Lung (tissue), 12 donors: ENCODE results near the gene OSTF1. TPM values are rescaled to one million over a fixed set of nuclear protein-coding genes. Genes with fewer than 3 reads are reported as not detected.

Source experiments
- ATAC-seq: fragments of 200-7000 bp; cut with Tn5 transposase; one replicate; pipeline ENCODE4 v1.9.1; 2020; ENCODE audit warnings: moderate number of reproducible peaks; ENCODE audit not compliant: insufficient read depth, low FRiP score
- DNase-seq, 3 donors: peaks; one replicate each; pipeline ENCODE4 v3.0.0-alpha.2; 2013 to 2017
- H3K27ac ChIP-seq, 2 donors: one replicate each; pipeline ENCODE4 v1.5.1; 2013; ENCODE audit warnings: mild to moderate bottlenecking in 2 of 2, moderate library complexity in 2 of 2, control low read depth in 1 of 2, inconsistent platforms in 1 of 2, low read depth in 1 of 2, low read length in 1 of 2
- H3K27me3 ChIP-seq, 3 donors: one replicate each; pipeline ENCODE4 v1.5.1; 2013; ENCODE audit warnings: low read length in 2 of 3; ENCODE audit not compliant: control insufficient read depth in 3 of 3, insufficient read depth in 3 of 3
- H3K36me3 ChIP-seq, 4 donors: one replicate each; pipeline ENCODE4 v1.5.1; 2013; ENCODE audit warnings: low read length in 4 of 4, mild to moderate bottlenecking in 1 of 4, moderate library complexity in 1 of 4; ENCODE audit not compliant: control insufficient read depth in 4 of 4, insufficient read depth in 4 of 4
- H3K4me1 ChIP-seq, 5 donors: one replicate each; pipeline ENCODE4 v1.5.1; 2013; ENCODE audit warnings: low read length in 5 of 5, mild to moderate bottlenecking in 2 of 5, moderate library complexity in 1 of 5; ENCODE audit not compliant: control insufficient read depth in 5 of 5, insufficient read depth in 5 of 5
- H3K4me3 ChIP-seq: one replicate; pipeline ENCODE4 v1.5.1; 2013; ENCODE audit warnings: mild to moderate bottlenecking, control low read depth, moderate library complexity
- H3K9ac ChIP-seq, 2 donors: one replicate each; pipeline ENCODE4 v1.5.1; 2013; ENCODE audit warnings: low read length in 2 of 2, control low read depth in 1 of 2; ENCODE audit not compliant: insufficient read depth in 1 of 2
- H3K9me3 ChIP-seq, 4 donors: one replicate each; pipeline ENCODE4 v1.5.1; 2013; ENCODE audit warnings: low read length in 3 of 4, mild to moderate bottlenecking in 1 of 4, moderate library complexity in 1 of 4; ENCODE audit not compliant: control insufficient read depth in 4 of 4, insufficient read depth in 3 of 4
- whole genome bisulfite sequencing, 2 donors: extraction: QIAGEN DNeasy Blood & Tissue Kit; methylation state at CpG; one replicate each; pipeline ENCODE4 v1.1.7; 2013; 5-methylcytosine and 5-hydroxymethylcytosine counted together
- polyA plus RNA-seq, 2 donors: library from polyadenylated mRNA; stranded (reverse); fragments of 200-250 nt; gene quantifications; one replicate each; pipeline ENCODE4 v1.2.1, GENCODE V29; 2013
- total RNA-seq, 2 donors: library from RNA; depleted of rRNA in 1 of 2; stranded (reverse); fragments of >200 nt in 1 of 2; gene quantifications; one replicate each; pipeline ENCODE4 v1.2.1, GENCODE V29; 2014 to 2021
- TF ChIP-seq, protein P1 (sequence below): IDR thresholded peaks from 2 replicates; pipeline ENCODE4 v1.5.1; 2012; ENCODE audit warnings: mild to moderate bottlenecking; ENCODE audit errors: control extremely low read depth, extremely low read depth
- donor health status: control.
- donor health status: control.
- donor health status: Bipolar disorder and iron deficiency.
- donor health status: healthy.
- donor health status: DM: yes; HTN: yes; CAD: no.

The OSTF1 gene
- total and polyA plus RNA-seq, 4 donors = 50.9 to 91.0 (median 72.0) TPM

DNA sequence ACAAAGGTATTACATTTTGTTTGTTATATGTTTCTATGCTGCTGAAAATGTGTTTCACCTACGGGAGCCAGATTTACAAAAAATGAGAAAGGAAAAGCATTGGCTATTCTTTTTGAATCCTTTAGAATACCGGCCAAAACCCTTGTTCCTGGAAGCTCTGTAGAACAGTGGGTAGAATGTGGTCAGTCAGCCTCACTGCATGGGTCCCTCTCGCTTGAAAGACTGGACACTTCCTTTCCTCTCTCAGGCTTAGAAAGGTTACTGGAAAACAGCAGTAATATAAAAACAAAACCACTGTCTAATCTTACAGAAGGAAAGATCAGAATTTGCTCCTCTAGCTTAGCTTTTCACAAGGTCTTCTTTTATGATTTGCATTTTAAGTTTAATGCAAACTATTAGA lies 45.1 kb downstream of the OSTF1 start:
- Histone ChIP-seq H3K9me3 (no peaks in the 10 kb centered on the region), H3K9ac (no peak overlapping the region), H3K36me3 (peaks cover 8 to 55% (median 30%) of the 10 kb centered on the region in 4 donors), H3K4me3 (no peak overlapping the region), H3K27ac (no peak overlapping the region), H3K27me3 (no peaks in the 10 kb centered on the region), H3K4me1 (peaks cover 0 to 16% (median 0%) of the 10 kb centered on the region in 5 donors)
- TF ChIP-seq, protein P1, sequence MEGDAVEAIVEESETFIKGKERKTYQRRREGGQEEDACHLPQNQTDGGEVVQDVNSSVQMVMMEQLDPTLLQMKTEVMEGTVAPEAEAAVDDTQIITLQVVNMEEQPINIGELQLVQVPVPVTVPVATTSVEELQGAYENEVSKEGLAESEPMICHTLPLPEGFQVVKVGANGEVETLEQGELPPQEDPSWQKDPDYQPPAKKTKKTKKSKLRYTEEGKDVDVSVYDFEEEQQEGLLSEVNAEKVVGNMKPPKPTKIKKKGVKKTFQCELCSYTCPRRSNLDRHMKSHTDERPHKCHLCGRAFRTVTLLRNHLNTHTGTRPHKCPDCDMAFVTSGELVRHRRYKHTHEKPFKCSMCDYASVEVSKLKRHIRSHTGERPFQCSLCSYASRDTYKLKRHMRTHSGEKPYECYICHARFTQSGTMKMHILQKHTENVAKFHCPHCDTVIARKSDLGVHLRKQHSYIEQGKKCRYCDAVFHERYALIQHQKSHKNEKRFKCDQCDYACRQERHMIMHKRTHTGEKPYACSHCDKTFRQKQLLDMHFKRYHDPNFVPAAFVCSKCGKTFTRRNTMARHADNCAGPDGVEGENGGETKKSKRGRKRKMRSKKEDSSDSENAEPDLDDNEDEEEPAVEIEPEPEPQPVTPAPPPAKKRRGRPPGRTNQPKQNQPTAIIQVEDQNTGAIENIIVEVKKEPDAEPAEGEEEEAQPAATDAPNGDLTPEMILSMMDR = no peak
- WGBS, 2 donors = 84 to 92% methylated on average over 3 of the region's 3 CpGs
- DNase-seq = no peak
- ATAC-seq = no peak

DNA sequence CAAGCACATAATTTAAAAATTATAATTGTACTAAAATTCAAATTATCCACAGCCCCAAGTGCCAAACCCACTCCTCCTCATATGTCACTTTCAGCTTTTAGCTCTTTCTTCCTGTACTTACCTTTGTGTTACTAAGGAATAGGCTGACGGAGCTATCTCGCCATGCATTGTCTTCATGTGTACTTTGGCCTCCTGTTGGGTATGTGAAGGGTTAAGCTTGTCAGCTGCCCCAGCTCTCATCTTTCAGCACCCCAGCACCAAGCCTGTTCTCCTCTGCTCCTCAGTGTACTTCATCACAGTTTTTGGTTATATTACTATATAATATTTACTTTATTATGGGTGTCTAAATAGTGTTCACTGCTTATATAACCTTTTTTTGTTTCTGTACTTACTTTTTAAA lies 46.2 kb downstream of the OSTF1 start:
- H3K9ac ChIP-seq = no peak overlapping the region
- no peak overlapping the region for H3K4me3 ChIP-seq
- WGBS, 2 donors = 74 to 100% methylated on average over 2 of the region's 2 CpGs
- H3K27me3 ChIP-seq = no peaks in the 10 kb centered on the region
- H3K9me3 ChIP-seq = no peaks in the 10 kb centered on the region
- TF ChIP-seq, protein P1 = no peak
- H3K4me1 ChIP-seq = peaks cover 0 to 16% (median 0%) of the 10 kb centered on the region in 5 donors
- ATAC-seq (no peak), DNase-seq (no peak)
- H3K36me3 ChIP-seq = peaks cover 8 to 59% (median 30%) of the 10 kb centered on the region in 4 donors
- H3K27ac ChIP-seq = no peak overlapping the region

DNA sequence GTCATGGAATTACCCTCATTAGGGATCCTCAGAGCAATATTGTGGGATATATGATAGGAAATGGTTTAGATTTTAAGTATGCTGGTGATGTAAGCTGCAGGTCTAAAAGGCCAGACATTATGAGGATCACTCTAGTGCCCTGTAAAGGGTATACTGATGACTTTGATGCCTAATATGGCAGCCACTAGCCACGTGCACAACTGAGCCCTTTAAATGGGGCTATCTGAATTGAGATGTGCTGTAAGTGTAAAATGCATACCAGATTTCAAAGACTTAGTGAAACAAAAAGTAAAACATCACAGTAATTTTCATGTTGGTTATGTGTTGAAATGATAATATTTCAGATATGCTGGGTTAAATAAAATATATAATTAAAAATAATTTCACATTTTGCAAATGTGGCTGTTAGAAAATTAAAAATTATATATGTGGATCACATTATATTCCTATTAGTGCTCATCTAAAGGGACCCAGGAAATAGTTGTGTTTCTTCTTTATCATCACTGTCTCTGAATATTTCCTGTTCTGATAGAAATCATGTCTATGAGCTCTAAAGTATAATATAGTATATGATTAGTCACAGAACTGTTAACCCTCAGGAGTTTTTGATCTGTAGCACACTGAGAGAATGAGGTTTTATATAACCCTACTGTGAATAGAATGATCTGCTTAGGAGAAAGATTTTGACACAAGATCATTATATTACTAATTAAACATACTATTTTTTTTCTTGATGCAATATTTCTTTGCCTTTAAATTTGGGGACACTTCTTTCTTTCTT lies 50.1 kb downstream of the OSTF1 start:
- Histone ChIP-seq H3K4me1 (peaks cover 0 to 6% (median 0%) of the 10 kb centered on the region in 5 donors), H3K36me3 (peaks cover 12 to 57% (median 32%) of the 10 kb centered on the region in 4 donors), H3K27ac (no peak overlapping the region), H3K9me3 (no peaks in the 10 kb centered on the region), H3K27me3 (no peaks in the 10 kb centered on the region), H3K4me3 (no peak overlapping the region), H3K9ac (no peak overlapping the region)
- no peak for DNase-seq
- TF ChIP-seq, protein P1 = no peak
- WGBS, 2 donors = 78 to 93% methylated on average over 1 of the region's 1 CpG
- ATAC-seq = no peak
